GM12801 (cell line): ENCODE data around the gene ZNF700.

ENCODE experiments used
- CTCF ChIP-seq: IDR thresholded peaks from one replicate; pipeline ENCODE4 v1.5.1; 2011; ENCODE audit warnings: control low read depth; ENCODE audit not compliant: insufficient read length; ENCODE audit errors: extremely low read depth

ZNF700 gene

GRCh38 chr19:11964496-11964857 lies 39.6 kb downstream of the ZNF700 start:
- TF ChIP-seq CTCF, result no peak

GRCh38 chr19:11964858-11965645 lies 40.1 kb downstream of the ZNF700 start, which contains the start of gene ZNF763:
Gene ZNF763, plus strand, starts transcription at chr19:11965040. Its CDS starts 169 bp downstream, at chr19:11965209.
- TF ChIP-seq CTCF, result no peak

GRCh38 chr19:11970174-11970573 lies 45.3 kb downstream of the ZNF700 start:
- no peak for TF ChIP-seq CTCF

GRCh38 chr19:11971041-11971440 lies 46.1 kb downstream of the ZNF700 start:
- no peak for TF ChIP-seq CTCF

GRCh38 chr19:11973019-11973810 lies 48.3 kb downstream of the ZNF700 start:
- TF ChIP-seq CTCF, result no peak

GRCh38 chr19:11978492-11979100 lies 53.7 kb downstream of the ZNF700 start:
- no peak for TF ChIP-seq CTCF

- TF ChIP-seq CTCF, result no peak
Measured at GRCh38 chr19:11979527-11979926, 54.6 kb downstream of the ZNF700 start.
